22Rv1 (cell line): Measurements from ENCODE around the gene GABRE.

ENCODE experiments used
- ZFX ChIP-seq: fragments of 450-650 bp; IDR thresholded peaks from 2 replicates; pipeline ENCODE4 v1.6.1; 2017; ENCODE audit warnings: antibody characterized with exemption, borderline replicate concordance
- TF ChIP-seq, protein P1 (sequence below): fragments of 450-650 bp; IDR thresholded peaks from 2 replicates; pipeline ENCODE4 v1.5.1; 2017; ENCODE audit warnings: mild to moderate bottlenecking

DNA sequence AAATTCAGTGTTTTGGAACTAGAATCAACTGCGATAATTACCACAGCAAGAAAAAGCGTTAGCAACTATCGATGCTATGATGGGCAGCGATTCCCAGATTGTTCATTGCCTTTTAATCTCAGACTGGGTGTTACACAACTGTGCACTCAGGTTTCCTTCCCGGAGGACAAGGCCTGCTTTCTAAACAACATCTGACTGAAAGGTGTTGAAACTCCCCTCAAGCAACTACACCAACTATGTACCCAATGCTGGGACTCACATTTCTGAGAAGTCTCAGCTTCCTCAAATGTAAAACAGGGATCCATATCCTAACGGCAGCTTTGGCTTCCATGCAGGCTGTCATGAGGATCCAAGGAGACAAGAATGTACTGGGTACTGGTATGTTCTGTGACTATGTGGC is 8.2 kb downstream of the GABRE start:
- TF ChIP-seq, protein P1, sequence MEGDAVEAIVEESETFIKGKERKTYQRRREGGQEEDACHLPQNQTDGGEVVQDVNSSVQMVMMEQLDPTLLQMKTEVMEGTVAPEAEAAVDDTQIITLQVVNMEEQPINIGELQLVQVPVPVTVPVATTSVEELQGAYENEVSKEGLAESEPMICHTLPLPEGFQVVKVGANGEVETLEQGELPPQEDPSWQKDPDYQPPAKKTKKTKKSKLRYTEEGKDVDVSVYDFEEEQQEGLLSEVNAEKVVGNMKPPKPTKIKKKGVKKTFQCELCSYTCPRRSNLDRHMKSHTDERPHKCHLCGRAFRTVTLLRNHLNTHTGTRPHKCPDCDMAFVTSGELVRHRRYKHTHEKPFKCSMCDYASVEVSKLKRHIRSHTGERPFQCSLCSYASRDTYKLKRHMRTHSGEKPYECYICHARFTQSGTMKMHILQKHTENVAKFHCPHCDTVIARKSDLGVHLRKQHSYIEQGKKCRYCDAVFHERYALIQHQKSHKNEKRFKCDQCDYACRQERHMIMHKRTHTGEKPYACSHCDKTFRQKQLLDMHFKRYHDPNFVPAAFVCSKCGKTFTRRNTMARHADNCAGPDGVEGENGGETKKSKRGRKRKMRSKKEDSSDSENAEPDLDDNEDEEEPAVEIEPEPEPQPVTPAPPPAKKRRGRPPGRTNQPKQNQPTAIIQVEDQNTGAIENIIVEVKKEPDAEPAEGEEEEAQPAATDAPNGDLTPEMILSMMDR = no peak
- no peak for TF ChIP-seq ZFX
